ENCODE data around the gene HHAT. TPM values are rescaled to one million over a fixed set of nuclear protein-coding genes. Genes with fewer than 3 reads are reported as not detected.

The HHAT gene
- polyA plus RNA-seq, 3 donors = 1.1 to 1.6 (median 1.5) TPM

GRCh38 chr1:210328032-210328745 lies 513 bp upstream of the HHAT start:
- H3K36me3 Mint-ChIP-seq = no peaks in the 10 kb centered on the region
- H3K9me3 Mint-ChIP-seq = peaks cover 0 to 6% (median 2%) of the 10 kb centered on the region in 7 donors
- H3K4me3 Mint-ChIP-seq = peak overlapping the region; percentile 96 to 98
- peak overlapping the region; percentile 98 for H3K4me2 ChIP-seq (replicated peaks; ENCODE audit: extremely low read depth, low read length, poor library complexity, severe bottlenecking)
- H2AFZ ChIP-seq (ENCODE audit: insufficient read depth, low read depth, low read length, poor library complexity, severe bottlenecking) = peak overlapping the region; percentile 98
- H3K27ac ChIP-seq (ENCODE audit: low read depth in 1 of 2, low read length in 2 of 2) = peak overlapping the region; percentile 48 to 82
- DNase-seq = no peak
- no peaks in the 10 kb centered on the region for H3K9me3 ChIP-seq (replicated peaks in 1 of 2; ENCODE audit: control insufficient read depth in 1 of 2, insufficient read depth in 1 of 2, low read length in 2 of 2)
- H3K9ac ChIP-seq (ENCODE audit: insufficient read depth, low read length, poor library complexity, severe bottlenecking) = peak overlapping the region; percentile 75
- peaks cover 14% of the 10 kb centered on the region for H3K4me1 Mint-ChIP-seq
- H3K4me3 ChIP-seq (replicated peaks in 1 of 3; ENCODE audit: low read depth in 2 of 3, low read length in 3 of 3) = peak overlapping the region; percentile 70 to 91 (median 91)
- H3K27me3 Mint-ChIP-seq (ENCODE audit: low read depth in 3 of 3) = peaks cover 4 to 7% (median 7%) of the 10 kb centered on the region in 3 donors
- intact Hi-C loops (cut with micrococcal nuclease) = no loop called here
- no peaks in the 10 kb centered on the region for H3K27me3 ChIP-seq (ENCODE audit: control insufficient read depth in 2 of 2, insufficient read depth in 2 of 2, low read length in 2 of 2)
- H3K79me2 ChIP-seq (ENCODE audit: insufficient read depth, low read length) = no peaks in the 10 kb centered on the region
- TF ChIP-seq CTCF (IDR thresholded peaks at IDR 0.05) = no peak
- H4K20me1 ChIP-seq (ENCODE audit: insufficient read depth, low read length) = no peaks in the 10 kb centered on the region
- H3K36me3 ChIP-seq (replicated peaks in 1 of 2; ENCODE audit: control insufficient read depth in 1 of 2, insufficient read depth in 2 of 2, low read length in 2 of 2) = no peaks in the 10 kb centered on the region
- H3K27ac Mint-ChIP-seq = peak overlapping the region in 6 of 7 donors; percentile 50 to 90 (median 79)
- H3K4me1 ChIP-seq (ENCODE audit: control insufficient read depth in 1 of 2, insufficient read depth in 2 of 2, low read length in 2 of 2) = peaks cover 13 to 18% of the 10 kb centered on the region in 2 donors
- 0% methylated on average over 10 of the region's 19 CpGs for WGBS (ENCODE audit: insufficient coverage)

GRCh38 chr1:210330279-210330866 lies 1.7 kb downstream of the HHAT start:
- TF ChIP-seq CTCF (IDR thresholded peaks at IDR 0.05) = no peak
- peaks cover 14% of the 10 kb centered on the region for H3K4me1 Mint-ChIP-seq
- no peak overlapping the region for H3K4me2 ChIP-seq (replicated peaks; ENCODE audit: extremely low read depth, low read length, poor library complexity, severe bottlenecking)

More at GRCh38 chr1:210330279-210330866, 1.7 kb downstream of the HHAT start:
- 77% methylated on average over 4 of the region's 7 CpGs for WGBS (ENCODE audit: insufficient coverage)
- Mint-ChIP-seq H3K27ac (no peak overlapping the region), H3K36me3 (no peaks in the 10 kb centered on the region), H3K4me3 (no peak overlapping the region), H3K27me3 (ENCODE audit: low read depth in 3 of 3) (peaks cover 3 to 6% (median 4%) of the 10 kb centered on the region in 3 donors), H3K9me3 (peaks cover 0 to 3% (median 0%) of the 10 kb centered on the region in 7 donors)
- H3K36me3 ChIP-seq (replicated peaks in 1 of 2; ENCODE audit: control insufficient read depth in 1 of 2, insufficient read depth in 2 of 2, low read length in 2 of 2) = no peaks in the 10 kb centered on the region
- no peak overlapping the region for H3K27ac ChIP-seq (ENCODE audit: low read depth in 1 of 2, low read length in 2 of 2)
- no peaks in the 10 kb centered on the region for H3K79me2 ChIP-seq (ENCODE audit: insufficient read depth, low read length)
- no peaks in the 10 kb centered on the region for H3K9me3 ChIP-seq (replicated peaks in 1 of 2; ENCODE audit: control insufficient read depth in 1 of 2, insufficient read depth in 1 of 2, low read length in 2 of 2)
- intact Hi-C loops (cut with micrococcal nuclease) = no loop called here
- H3K4me1 ChIP-seq (ENCODE audit: control insufficient read depth in 1 of 2, insufficient read depth in 2 of 2, low read length in 2 of 2) = peaks cover 13 to 18% of the 10 kb centered on the region in 2 donors
- H4K20me1 ChIP-seq (ENCODE audit: insufficient read depth, low read length) = no peaks in the 10 kb centered on the region
- H3K9ac ChIP-seq (ENCODE audit: insufficient read depth, low read length, poor library complexity, severe bottlenecking) = no peak overlapping the region
- no peak overlapping the region for H2AFZ ChIP-seq (ENCODE audit: insufficient read depth, low read depth, low read length, poor library complexity, severe bottlenecking)
- H3K27me3 ChIP-seq (ENCODE audit: control insufficient read depth in 2 of 2, insufficient read depth in 2 of 2, low read length in 2 of 2) = no peaks in the 10 kb centered on the region
- no peak for DNase-seq
- no peak overlapping the region for H3K4me3 ChIP-seq (replicated peaks in 1 of 3; ENCODE audit: low read depth in 2 of 3, low read length in 3 of 3)
